ENCODE results near the gene SORBS2. TPM values are rescaled to one million over a fixed set of nuclear protein-coding genes. Genes with fewer than 3 reads are reported as not detected.

SORBS2 gene
- polyA plus RNA-seq, 1 donor from 2014 or later = 46.0 TPM

- Histone ChIP-seq H3K79me2 (replicated peaks; ENCODE audit: insufficient read depth, low read length) (no peaks in the 10 kb centered on the region), H3K36me3 (ENCODE audit: insufficient read depth, low read length) (no peaks in the 10 kb centered on the region), H3K4me3 (ENCODE audit: low read length) (no peak overlapping the region), H3K27ac (ENCODE audit: low read length) (no peak overlapping the region), H2AFZ (ENCODE audit: low read depth, low read length) (no peak overlapping the region), H3K9me3 (ENCODE audit: low read length) (no peaks in the 10 kb centered on the region), H3F3A (ENCODE audit: insufficient read depth, low read length, poor library complexity, severe bottlenecking) (no peaks in the 10 kb centered on the region), H4K20me1 (ENCODE audit: insufficient read depth) (no peaks in the 10 kb centered on the region), H3K9ac (ENCODE audit: low read length) (no peak overlapping the region), H3K27me3 (ENCODE audit: insufficient read depth, low read depth, low read length) (no peaks in the 10 kb centered on the region), H3K4me2 (ENCODE audit: low read length) (no peak overlapping the region), H3K9me2 (ENCODE audit: insufficient read depth, low read length) (no peaks in the 10 kb centered on the region)
- TF ChIP-seq EZH2 (IDR thresholded peaks at IDR 0.05; ENCODE audit: borderline replicate concordance, insufficient read depth, low read length, poor library complexity, severe bottlenecking) = no peak
- TF ChIP-seq MXI1 (conservative IDR thresholded peaks at IDR 0.05; ENCODE audit: poor library complexity, severe bottlenecking) = no peak
- no peak for TF ChIP-seq RAD21 (conservative IDR thresholded peaks at IDR 0.05)
- no peak for TF ChIP-seq CTCF (IDR thresholded peaks at IDR 0.05; ENCODE audit: poor library complexity, severe bottlenecking)
- no peak for TF ChIP-seq REST (IDR thresholded peaks at IDR 0.05; ENCODE audit: borderline replicate concordance)
- TF ChIP-seq TAF1 (IDR thresholded peaks at IDR 0.05; ENCODE audit: low read depth) = no peak
- TF ChIP-seq EP300 (conservative IDR thresholded peaks at IDR 0.05; ENCODE audit: poor library complexity, severe bottlenecking) = no peak
- no peak for TF ChIP-seq POLR2AphosphoS5 (IDR thresholded peaks at IDR 0.05)
- TF ChIP-seq SMC3 (conservative IDR thresholded peaks at IDR 0.05; ENCODE audit: poor library complexity) = no peak
Measured at GRCh38 chr4:185835336-185835735, 23.3 kb upstream of the SORBS2 start.

GRCh38 chr4:185834778-185835177 lies 22.8 kb upstream of the SORBS2 start:
- Histone ChIP-seq H4K20me1 (ENCODE audit: insufficient read depth) (no peaks in the 10 kb centered on the region), H3K79me2 (replicated peaks; ENCODE audit: insufficient read depth, low read length) (no peaks in the 10 kb centered on the region), H3K4me3 (ENCODE audit: low read length) (no peak overlapping the region), H3K4me2 (ENCODE audit: low read length) (no peak overlapping the region), H3K36me3 (ENCODE audit: insufficient read depth, low read length) (no peaks in the 10 kb centered on the region), H3K9ac (ENCODE audit: low read length) (no peak overlapping the region), H3F3A (ENCODE audit: insufficient read depth, low read length, poor library complexity, severe bottlenecking) (no peaks in the 10 kb centered on the region), H2AFZ (ENCODE audit: low read depth, low read length) (no peak overlapping the region), H3K9me2 (ENCODE audit: insufficient read depth, low read length) (no peaks in the 10 kb centered on the region), H3K27me3 (ENCODE audit: insufficient read depth, low read depth, low read length) (no peaks in the 10 kb centered on the region), H3K27ac (ENCODE audit: low read length) (no peak overlapping the region), H3K9me3 (ENCODE audit: low read length) (no peaks in the 10 kb centered on the region)
- TF ChIP-seq CTCF (IDR thresholded peaks at IDR 0.05; ENCODE audit: poor library complexity, severe bottlenecking) = no peak
